CMK (cell line): ENCODE data around the gene CCM2.

ENCODE experiments used
- DNase-seq: peaks from one replicate; pipeline ENCODE4 v3.0.0-alpha.2; 2010; ENCODE audit warnings: low read depth

Gene CCM2

GRCh38 chr7:45000093-45001032 lies at the start of gene CCM2:
CCM2 (plus strand) TSS chr7:45000201; CDS start chr7:45000334, 133 bp downstream.
- no peak for DNase-seq

- DNase-seq, result no peak
Measured at GRCh38 chr7:44953156-44953555, 46.8 kb upstream of the CCM2 start.

GRCh38 chr7:44955733-44956132 lies 44.3 kb upstream of the CCM2 start:
- no peak for DNase-seq

- no peak for DNase-seq
Measured at GRCh38 chr7:44956157-44956766, 43.7 kb upstream of the CCM2 start.

GRCh38 chr7:44958645-44959344 lies 41.2 kb upstream of the CCM2 start:
- no peak for DNase-seq

- DNase-seq, result no peak
Measured at GRCh38 chr7:44959433-44959951, 40.5 kb upstream of the CCM2 start.

GRCh38 chr7:44960011-44960580 lies 39.9 kb upstream of the CCM2 start:
- DNase-seq, result no peak

GRCh38 chr7:44961844-44962482 lies 38.0 kb upstream of the CCM2 start:
- DNase-seq, result no peak

- no peak for DNase-seq
Measured at GRCh38 chr7:44962483-44963251, 37.3 kb upstream of the CCM2 start.

GRCh38 chr7:44963364-44964290 lies 36.4 kb upstream of the CCM2 start:
- no peak for DNase-seq

- DNase-seq, result no peak
Measured at GRCh38 chr7:44964384-44964830, 35.6 kb upstream of the CCM2 start.

- DNase-seq, result no peak
Measured at GRCh38 chr7:44964831-44965440, 35.1 kb upstream of the CCM2 start.

- DNase-seq, result no peak
Measured at GRCh38 chr7:44965441-44965903, 34.5 kb upstream of the CCM2 start.

GRCh38 chr7:44965937-44966730 lies 33.9 kb upstream of the CCM2 start:
- DNase-seq, result no peak

- no peak for DNase-seq
Measured at GRCh38 chr7:44966731-44967538, 33.1 kb upstream of the CCM2 start.

- DNase-seq, result no peak
Measured at GRCh38 chr7:44967571-44968446, 32.2 kb upstream of the CCM2 start.
